GM18499 (cell line): ENCODE measurements around the gene CYP27C1.

ENCODE experiments used
- ATAC-seq: cut with Tn5 transposase; IDR thresholded peaks from one replicate; pipeline ENCODE4 v1.9.1; 2021; ENCODE audit warnings: moderate number of reproducible peaks; ENCODE audit not compliant: insufficient read depth, unreplicated experiment

CYP27C1 gene

GRCh38 chr2:127157651-127158485, 62.2 kb downstream of the CYP27C1 start:
- ATAC-seq: no peak

- no peak for ATAC-seq
Observed at GRCh38 chr2:127157114-127157513, 63.0 kb downstream of the CYP27C1 start.

DNA sequence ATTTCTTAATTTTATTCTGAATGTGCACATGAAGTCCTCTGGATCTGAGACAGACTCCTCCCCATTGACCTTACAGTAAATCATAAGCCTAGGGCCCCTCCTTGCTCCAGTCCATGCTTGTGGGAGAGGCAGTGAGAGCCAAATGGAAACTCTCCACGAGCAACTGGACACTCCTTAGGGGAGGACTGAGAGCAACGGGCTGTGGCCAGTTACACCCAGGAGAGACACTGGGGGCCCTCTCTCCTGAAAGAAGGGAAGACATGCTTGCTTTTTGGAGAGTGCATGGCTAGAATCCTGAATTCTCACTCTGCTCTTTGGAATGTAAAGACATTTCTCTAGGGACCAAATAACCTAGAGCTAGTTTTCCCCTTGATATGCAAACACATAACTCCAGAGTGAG, 64.2 kb downstream of the CYP27C1 start:
- ATAC-seq: no peak

DNA sequence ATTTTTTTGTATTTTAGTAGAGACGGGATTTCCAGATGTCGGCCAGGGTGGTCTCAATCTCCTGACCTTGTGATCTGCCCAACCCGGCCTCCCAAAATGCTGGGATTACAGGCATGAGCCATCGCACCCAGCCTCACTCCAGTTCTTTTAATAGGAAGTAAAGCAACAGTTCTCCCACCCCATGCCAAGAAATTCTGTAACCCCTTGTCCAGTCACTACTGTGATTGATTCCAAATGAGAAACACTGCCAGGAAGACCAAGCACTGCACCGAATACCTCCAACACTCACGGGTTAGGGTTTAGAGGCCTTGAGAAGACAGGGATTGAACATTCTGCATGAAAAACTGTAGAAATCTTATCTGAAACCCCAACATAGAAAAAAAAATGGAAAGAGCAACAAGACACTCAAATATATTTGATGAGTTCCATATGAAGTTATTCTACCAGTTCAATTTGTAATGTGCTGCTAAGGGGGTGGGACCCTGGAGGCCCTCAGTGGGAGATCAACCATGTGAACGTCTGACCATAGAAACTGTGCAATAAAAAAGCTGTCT, 65.0 kb downstream of the CYP27C1 start:
- no peak for ATAC-seq

DNA sequence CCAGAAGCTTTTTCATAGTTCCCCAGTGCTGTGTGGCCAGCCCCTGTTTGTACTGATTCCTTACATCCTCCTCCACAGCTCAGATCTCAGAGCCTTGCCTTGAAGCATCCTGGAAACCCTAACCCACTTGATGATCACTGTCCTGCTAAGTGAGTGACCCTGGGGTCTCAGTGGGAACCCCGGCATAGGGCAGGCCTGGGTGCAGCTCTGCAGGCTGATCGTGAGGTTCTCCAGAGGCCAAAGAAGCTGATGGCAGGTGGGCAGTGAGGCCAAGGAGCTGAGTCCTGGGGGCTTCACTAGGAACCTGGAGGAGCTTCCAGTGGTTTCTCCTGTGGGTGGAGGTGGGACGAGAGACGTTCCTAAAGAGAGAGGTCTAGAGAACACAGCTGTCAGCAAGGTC, 65.7 kb downstream of the CYP27C1 start:
- no peak for ATAC-seq

DNA sequence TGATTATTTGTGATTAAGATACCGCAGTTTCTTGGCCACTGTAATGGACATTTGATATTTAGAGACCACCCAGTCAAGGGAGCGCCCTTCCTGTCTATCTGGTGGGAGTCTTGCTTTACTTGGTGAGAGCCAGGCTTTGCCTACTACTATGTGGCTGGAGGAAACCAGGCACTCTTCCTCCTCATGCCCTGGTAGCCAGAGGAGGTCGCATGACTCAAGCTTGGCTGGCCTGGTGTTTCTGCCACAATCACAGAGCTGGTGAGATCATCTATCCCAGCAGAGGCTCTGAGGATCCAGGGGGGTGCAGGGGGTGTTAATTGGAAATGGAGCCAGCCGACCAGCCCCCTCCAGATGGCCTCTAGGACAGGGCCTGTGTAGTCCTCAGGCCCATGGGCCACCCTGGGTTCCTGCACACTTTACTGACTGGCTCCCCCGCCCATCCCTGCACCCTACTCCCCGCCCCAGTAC, 66.4 kb downstream of the CYP27C1 start:
- ATAC-seq: no peak

DNA sequence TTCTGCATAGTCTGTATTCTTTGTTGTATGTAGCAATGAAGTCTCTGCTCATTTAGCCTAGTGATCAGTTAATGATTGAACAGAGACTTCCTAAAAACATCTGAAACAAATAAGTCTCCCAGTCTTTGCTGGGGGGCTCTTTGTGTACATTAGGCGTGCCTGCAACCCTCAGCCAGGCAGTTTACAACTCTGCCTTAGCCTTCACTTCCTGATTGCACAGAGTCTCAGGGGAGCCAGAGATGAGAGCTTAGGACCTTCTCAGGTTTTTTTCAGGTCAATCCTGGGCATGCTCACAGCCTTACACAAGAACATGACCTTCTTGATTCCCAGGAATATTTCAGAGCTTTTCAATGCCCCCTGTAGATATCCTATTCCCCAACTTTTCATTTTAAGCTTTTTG, 69.1 kb downstream of the CYP27C1 start:
- no peak for ATAC-seq

DNA sequence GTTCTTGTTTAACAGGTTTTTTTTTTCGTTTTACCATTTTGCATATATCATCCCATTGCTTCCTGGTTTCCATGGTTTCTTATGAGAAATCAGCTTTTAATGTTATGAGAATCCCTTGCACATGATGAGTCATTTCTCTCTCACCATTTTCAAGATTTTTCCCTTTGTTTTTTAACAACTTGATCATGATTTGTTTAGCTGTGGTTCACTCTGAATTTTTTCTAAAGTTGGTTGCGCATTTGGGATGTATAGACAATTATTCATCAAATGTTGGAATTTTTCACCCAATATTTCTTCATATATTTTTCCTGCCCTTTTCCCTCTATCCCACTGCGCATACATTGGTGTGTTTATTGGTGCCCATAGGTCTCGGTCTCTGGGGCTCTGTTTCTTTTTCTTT, 70.7 kb downstream of the CYP27C1 start:
- ATAC-seq: no peak

- ATAC-seq: no peak
Observed at GRCh38 chr2:127146820-127147502, 73.1 kb downstream of the CYP27C1 start.

GRCh38 chr2:127146071-127146725, 73.9 kb downstream of the CYP27C1 start:
- no peak for ATAC-seq

- ATAC-seq: no peak
Observed at GRCh38 chr2:127145280-127145895, 74.7 kb downstream of the CYP27C1 start.

GRCh38 chr2:127143841-127144782, 76.0 kb downstream of the CYP27C1 start:
- ATAC-seq: no peak

DNA sequence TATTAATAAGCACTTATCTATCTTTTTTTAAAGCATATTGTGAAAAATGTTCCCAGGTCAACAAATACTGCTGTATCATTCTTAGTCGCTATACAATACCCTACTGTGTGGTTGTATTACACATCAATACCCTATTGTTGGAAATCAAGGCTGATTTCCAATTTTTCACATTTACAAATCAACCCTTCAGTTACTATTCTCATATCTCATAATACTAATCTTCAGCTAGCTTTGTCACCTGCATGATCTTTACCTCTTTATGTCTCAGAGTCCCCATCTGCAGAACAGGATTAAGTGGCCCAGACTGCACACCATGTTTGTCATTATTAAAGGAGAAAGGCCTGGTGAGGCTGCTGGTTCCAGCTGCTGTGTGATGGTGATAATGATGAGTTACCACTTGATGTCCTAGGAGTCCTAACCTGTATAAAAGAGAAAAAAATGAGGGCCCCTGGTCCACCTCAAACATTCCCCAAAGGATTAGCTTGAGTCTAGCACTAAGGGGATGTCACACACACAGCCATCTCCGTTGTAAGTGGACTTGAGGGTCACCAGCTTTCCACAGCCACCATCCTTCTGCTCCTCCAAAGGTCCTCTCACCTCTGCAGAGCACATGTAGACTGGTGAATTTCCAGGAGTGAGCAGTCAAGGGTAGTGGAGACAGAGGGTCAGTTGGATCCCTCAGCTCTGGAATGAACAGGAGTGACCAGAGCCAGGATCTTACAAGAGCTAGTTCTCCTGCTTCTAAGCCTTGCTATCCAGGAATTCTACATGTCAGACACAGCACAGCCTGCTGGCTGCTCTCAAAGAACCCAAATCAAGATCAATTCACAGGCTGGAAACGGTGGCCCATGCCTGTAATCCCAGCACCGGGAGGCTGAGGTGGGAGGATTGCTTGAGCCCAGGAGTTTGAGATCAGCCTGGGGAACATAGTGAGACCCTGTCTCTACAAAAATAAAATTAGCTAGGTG, 77.2 kb downstream of the CYP27C1 start:
- ATAC-seq: no peak

DNA sequence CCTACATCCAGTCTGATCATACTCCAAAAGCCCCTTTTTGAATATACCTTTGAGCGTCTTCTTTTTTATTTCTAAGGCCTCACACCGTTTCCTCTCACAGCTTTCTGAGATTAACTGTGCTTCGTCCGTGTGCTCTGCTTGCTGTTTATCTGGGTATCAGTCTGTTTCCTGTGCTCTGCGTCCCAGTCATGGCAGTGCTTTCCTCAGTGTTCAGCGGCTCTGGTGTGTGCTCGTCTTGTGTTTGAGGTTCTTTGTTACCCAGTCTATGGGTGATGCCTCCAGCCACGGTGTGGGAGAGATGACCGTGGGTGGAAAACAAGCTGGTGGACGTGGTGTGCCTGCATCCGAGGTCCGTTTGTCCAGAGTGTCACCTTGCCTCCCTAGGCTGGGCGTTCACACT, 79.6 kb downstream of the CYP27C1 start:
- no peak for ATAC-seq

DNA sequence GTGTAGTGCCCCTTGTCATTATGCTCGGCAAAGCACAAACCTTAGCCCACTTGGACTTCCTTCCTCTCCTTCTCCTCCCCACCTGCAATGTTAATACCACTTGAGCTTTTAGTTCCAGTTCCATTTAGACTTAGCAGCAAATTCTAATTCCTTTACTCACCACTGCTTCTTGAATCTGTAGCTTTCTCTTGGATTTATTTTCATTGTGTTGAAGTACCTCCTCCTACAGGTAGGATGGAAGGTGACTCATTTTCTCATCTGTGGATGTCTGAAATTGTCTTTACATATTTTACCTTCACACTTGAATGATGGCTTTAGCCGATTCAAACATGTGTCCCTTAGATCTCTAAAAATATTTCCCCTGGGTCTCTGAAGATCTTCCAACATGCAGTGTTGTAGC, 80.3 kb downstream of the CYP27C1 start:
- ATAC-seq: no peak

DNA sequence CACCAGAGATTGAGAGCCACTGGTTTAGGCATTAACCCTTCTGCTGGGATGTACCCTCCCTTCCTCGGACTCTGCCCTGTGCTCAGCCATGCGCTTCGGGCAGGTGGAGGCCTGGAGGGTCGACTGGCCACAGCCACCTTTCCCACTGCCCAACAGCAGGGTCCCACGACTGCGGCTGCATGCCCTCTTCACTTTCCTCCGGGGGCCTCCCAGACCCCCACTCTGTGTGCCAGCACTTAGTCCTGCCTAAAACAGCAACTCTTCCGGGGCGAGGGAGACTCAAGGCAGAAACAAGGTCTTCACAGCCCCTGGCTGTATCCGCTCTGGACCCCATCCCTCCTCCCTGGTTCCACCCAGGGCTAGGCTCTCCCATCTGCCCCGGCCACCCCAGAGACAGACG, 81.8 kb downstream of the CYP27C1 start:
- no peak for ATAC-seq

DNA sequence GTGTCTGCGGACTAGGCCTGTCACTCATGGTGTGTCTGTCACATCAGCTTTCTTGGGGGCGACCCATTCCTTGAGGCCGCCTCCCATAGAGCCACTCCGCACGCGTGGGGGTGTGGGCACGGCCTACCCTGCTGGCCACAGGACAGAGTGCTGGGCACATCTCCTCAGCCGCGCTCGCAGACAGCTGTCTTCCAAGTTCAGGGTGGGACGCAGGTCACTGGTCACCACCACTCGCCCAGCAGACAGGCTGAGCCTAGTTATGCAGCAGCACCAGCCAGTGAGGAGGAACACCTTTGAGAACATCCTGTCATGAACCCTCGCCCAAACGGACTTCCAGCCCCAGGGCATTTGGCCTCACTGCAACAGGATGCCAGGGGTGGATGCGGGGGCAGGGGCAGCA, 82.4 kb downstream of the CYP27C1 start:
- no peak for ATAC-seq

DNA sequence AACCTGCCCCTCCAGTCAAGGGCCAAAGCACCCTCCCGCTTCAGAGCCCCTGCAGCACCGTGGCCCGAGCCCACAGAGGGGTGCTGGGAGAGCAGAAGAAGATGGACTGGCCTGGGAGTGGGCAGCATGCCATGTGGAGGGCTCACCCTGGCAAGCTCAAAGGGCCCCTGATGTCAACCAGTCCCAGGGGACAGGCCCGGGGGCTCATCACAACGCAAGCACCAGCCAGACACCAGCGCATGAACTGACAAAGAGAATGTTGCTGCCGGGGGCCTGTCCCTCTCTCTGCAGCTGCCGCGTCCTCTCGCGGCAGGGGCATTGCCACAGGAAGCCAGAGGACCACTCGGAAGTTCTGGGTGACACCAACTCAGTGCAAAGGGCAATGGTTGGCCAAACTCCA, 82.9 kb downstream of the CYP27C1 start:
- ATAC-seq: no peak
